ENCODE results near the gene TUBE1. TPM values are rescaled to one million over a fixed set of nuclear protein-coding genes. Genes with fewer than 3 reads are reported as not detected.
A peak's percentile ranks its signal among the peaks of the same experiment; 100 is the strongest.

The TUBE1 gene
- total and polyA plus RNA-seq, 4 donors = 10.1 to 59.2 (median 15.1) TPM

- H3K27me3 ChIP-seq (ENCODE audit: control insufficient read depth in 3 of 3, insufficient read depth in 3 of 3, low read length in 2 of 3) = no peaks in the 10 kb centered on the region
- TF ChIP-seq CTCF (IDR thresholded peaks at IDR 0.05; ENCODE audit: control extremely low read depth, extremely low read depth) = no peak
- H3K4me1 ChIP-seq (ENCODE audit: control insufficient read depth in 5 of 5, insufficient read depth in 5 of 5, low read length in 5 of 5) = peaks cover 0 to 18% (median 12%) of the 10 kb centered on the region in 5 donors
- ATAC-seq (ENCODE audit: insufficient read depth, low FRiP score) = no peak
- no peak for DNase-seq
- H3K9me3 ChIP-seq (ENCODE audit: control insufficient read depth in 4 of 4, insufficient read depth in 3 of 4, low read length in 3 of 4) = no peaks in the 10 kb centered on the region
- WGBS, 2 donors = 90 to 100% methylated on average over 1 of the region's 1 CpG
- H3K4me3 ChIP-seq = no peak overlapping the region
- no peak overlapping the region for H3K9ac ChIP-seq (ENCODE audit: insufficient read depth in 1 of 2, low read length in 2 of 2)
- H3K36me3 ChIP-seq (ENCODE audit: control insufficient read depth in 4 of 4, insufficient read depth in 4 of 4, low read length in 4 of 4) = peaks cover 10 to 63% (median 48%) of the 10 kb centered on the region in 4 donors
- no peak overlapping the region for H3K27ac ChIP-seq (ENCODE audit: low read depth in 1 of 2, low read length in 1 of 2)
Measured at GRCh38 chr6:112116221-112116620, 28.9 kb upstream of the TUBE1 start.

- ATAC-seq (ENCODE audit: insufficient read depth, low FRiP score) (no peak), DNase-seq (no peak)
- peak overlapping the region; percentile 4 to 19 for H3K9ac ChIP-seq (ENCODE audit: insufficient read depth in 1 of 2, low read length in 2 of 2)
- H3K9me3 ChIP-seq (ENCODE audit: control insufficient read depth in 4 of 4, insufficient read depth in 3 of 4, low read length in 3 of 4) = no peaks in the 10 kb centered on the region
- no peak for TF ChIP-seq CTCF (IDR thresholded peaks at IDR 0.05; ENCODE audit: control extremely low read depth, extremely low read depth)
- no peak overlapping the region for H3K27ac ChIP-seq (ENCODE audit: low read depth in 1 of 2, low read length in 1 of 2)
- H3K36me3 ChIP-seq (ENCODE audit: control insufficient read depth in 4 of 4, insufficient read depth in 4 of 4, low read length in 4 of 4) = peaks cover 9 to 63% (median 45%) of the 10 kb centered on the region in 4 donors
- no peak overlapping the region for H3K4me3 ChIP-seq
- 94 to 97% methylated on average over 3 of the region's 3 CpGs for WGBS, 2 donors
- H3K27me3 ChIP-seq (ENCODE audit: control insufficient read depth in 3 of 3, insufficient read depth in 3 of 3, low read length in 2 of 3) = no peaks in the 10 kb centered on the region
- H3K4me1 ChIP-seq (ENCODE audit: control insufficient read depth in 5 of 5, insufficient read depth in 5 of 5, low read length in 5 of 5) = peaks cover 0 to 24% (median 12%) of the 10 kb centered on the region in 5 donors
Measured at GRCh38 chr6:112114577-112115223, 27.4 kb upstream of the TUBE1 start.

GRCh38 chr6:112113918-112114317 is 26.6 kb upstream of the TUBE1 start:
- no peak for TF ChIP-seq CTCF (IDR thresholded peaks at IDR 0.05; ENCODE audit: control extremely low read depth, extremely low read depth)
- no peak overlapping the region for H3K9ac ChIP-seq (ENCODE audit: insufficient read depth in 1 of 2, low read length in 2 of 2)
- ATAC-seq (ENCODE audit: insufficient read depth, low FRiP score) = no peak
- no peak overlapping the region for H3K4me3 ChIP-seq
- peaks cover 7 to 63% (median 45%) of the 10 kb centered on the region in 4 donors for H3K36me3 ChIP-seq (ENCODE audit: control insufficient read depth in 4 of 4, insufficient read depth in 4 of 4, low read length in 4 of 4)
- H3K27ac ChIP-seq (ENCODE audit: low read depth in 1 of 2, low read length in 1 of 2) = no peak overlapping the region
- peaks cover 0 to 29% (median 12%) of the 10 kb centered on the region in 5 donors for H3K4me1 ChIP-seq (ENCODE audit: control insufficient read depth in 5 of 5, insufficient read depth in 5 of 5, low read length in 5 of 5)
- no peaks in the 10 kb centered on the region for H3K27me3 ChIP-seq (ENCODE audit: control insufficient read depth in 3 of 3, insufficient read depth in 3 of 3, low read length in 2 of 3)
- no peaks in the 10 kb centered on the region for H3K9me3 ChIP-seq (ENCODE audit: control insufficient read depth in 4 of 4, insufficient read depth in 3 of 4, low read length in 3 of 4)
- no peak for DNase-seq
